ENCODE data around the gene GORASP1. TPM values are rescaled to one million over a fixed set of nuclear protein-coding genes. Genes with fewer than 3 reads are reported as not detected.

GORASP1 gene
- total and polyA plus RNA-seq, 2 experiments from 2014 or later, result 10.3 to 38.3 TPM

DNA sequence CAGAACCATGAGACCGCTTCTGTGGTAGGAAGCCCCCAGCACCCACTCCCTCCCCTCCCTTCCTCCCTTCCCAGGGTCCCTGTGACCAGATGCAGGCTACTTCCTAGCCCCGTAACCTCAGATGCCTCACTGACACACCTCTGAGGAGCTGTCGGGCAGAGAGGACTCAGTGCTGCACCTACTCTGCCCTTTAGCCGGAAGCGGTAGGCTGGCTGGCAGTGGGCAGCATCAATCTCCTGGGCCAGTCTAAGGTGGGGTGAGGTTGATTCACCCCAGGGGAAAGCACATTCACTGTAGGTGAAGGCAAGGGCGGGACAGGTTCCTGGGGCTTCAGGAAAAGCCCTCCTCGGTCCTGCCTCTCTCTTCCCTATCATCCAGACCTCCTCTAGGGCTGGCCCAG, 26.9 kb upstream of the GORASP1 start (continued):
- TF ChIP-seq CREB1 (CRISPR knock-in tag; IDR thresholded peaks at IDR 0.05; ENCODE audit: low read depth) (no peak), STAT1 (IDR thresholded peaks at IDR 0.05; ENCODE audit: unreplicated experiment) (no peak), ZNF331 (CRISPR knock-in tag; IDR thresholded peaks at IDR 0.05; ENCODE audit: low read depth) (no peak), JUNB (IDR thresholded peaks at IDR 0.05; ENCODE audit: unreplicated experiment) (no peak), EZH2 (IDR thresholded peaks at IDR 0.05; ENCODE audit: low read depth, unreplicated experiment) (no peak), NANOG (IDR thresholded peaks at IDR 0.05; ENCODE audit: borderline replicate concordance) (no peak)
- TF ChIP-seq, protein P1, sequence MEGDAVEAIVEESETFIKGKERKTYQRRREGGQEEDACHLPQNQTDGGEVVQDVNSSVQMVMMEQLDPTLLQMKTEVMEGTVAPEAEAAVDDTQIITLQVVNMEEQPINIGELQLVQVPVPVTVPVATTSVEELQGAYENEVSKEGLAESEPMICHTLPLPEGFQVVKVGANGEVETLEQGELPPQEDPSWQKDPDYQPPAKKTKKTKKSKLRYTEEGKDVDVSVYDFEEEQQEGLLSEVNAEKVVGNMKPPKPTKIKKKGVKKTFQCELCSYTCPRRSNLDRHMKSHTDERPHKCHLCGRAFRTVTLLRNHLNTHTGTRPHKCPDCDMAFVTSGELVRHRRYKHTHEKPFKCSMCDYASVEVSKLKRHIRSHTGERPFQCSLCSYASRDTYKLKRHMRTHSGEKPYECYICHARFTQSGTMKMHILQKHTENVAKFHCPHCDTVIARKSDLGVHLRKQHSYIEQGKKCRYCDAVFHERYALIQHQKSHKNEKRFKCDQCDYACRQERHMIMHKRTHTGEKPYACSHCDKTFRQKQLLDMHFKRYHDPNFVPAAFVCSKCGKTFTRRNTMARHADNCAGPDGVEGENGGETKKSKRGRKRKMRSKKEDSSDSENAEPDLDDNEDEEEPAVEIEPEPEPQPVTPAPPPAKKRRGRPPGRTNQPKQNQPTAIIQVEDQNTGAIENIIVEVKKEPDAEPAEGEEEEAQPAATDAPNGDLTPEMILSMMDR (conservative IDR thresholded peaks at IDR 0.05; ENCODE audit: low read depth in 2 of 2), result no peak

DNA sequence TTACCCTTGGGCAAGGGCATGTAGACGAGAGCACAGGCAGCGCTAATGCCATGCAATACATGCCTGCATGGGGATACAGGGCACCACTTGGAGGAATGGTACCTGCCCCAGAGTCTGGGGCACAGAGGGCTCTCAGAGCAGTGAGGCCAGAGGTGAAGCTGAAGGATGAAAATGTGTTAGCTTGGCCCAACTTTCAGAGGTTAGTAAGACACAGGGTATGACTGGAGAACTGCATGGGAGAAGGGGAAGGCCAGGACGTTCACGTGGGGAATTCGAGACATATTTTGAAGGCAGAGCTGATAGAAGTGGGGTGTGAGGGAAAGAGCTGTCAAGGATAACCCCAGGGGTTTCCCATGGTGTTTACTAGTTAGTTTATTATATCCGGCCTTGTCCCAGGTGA, 26.4 kb upstream of the GORASP1 start:
- Histone ChIP-seq H3K27me3 (ENCODE audit: insufficient read depth) (no peaks in the 10 kb centered on the region), H3K27ac (ENCODE audit: low read depth) (no peak overlapping the region), H3K36me3 (ENCODE audit: insufficient read depth) (no peaks in the 10 kb centered on the region), H4K20me1 (replicated peaks; ENCODE audit: insufficient read depth) (no peaks in the 10 kb centered on the region), H3K9me2 (ENCODE audit: insufficient read depth) (no peaks in the 10 kb centered on the region), H3K4me3 (no peak overlapping the region), H3K79me2 (replicated peaks; ENCODE audit: insufficient read depth) (no peaks in the 10 kb centered on the region), H3K4me2 (no peak overlapping the region), H3F3A (replicated peaks; ENCODE audit: low read depth) (no peaks in the 10 kb centered on the region), H2AFZ (no peak overlapping the region), H3K4me1 (ENCODE audit: insufficient read depth) (no peaks in the 10 kb centered on the region)
- H3K9me3 Mint-ChIP-seq, result no peaks in the 10 kb centered on the region
- DNase-seq (ENCODE audit: low spot score), result no peak
- TF ChIP-seq EZH2phosphoT487 (IDR thresholded peaks at IDR 0.05; ENCODE audit: unreplicated experiment) (no peak), CREB1 (CRISPR knock-in tag; IDR thresholded peaks at IDR 0.05; ENCODE audit: low read depth) (no peak), EZH2 (IDR thresholded peaks at IDR 0.05; ENCODE audit: low read depth, unreplicated experiment) (no peak), POLR2AphosphoS5 (IDR thresholded peaks at IDR 0.05; ENCODE audit: low read depth) (no peak), STAT1 (IDR thresholded peaks at IDR 0.05; ENCODE audit: unreplicated experiment) (no peak), ZNF331 (CRISPR knock-in tag; IDR thresholded peaks at IDR 0.05; ENCODE audit: low read depth) (no peak)
- TF ChIP-seq, protein P1 (conservative IDR thresholded peaks at IDR 0.05; ENCODE audit: low read depth in 2 of 2), result no peak
- TF ChIP-seq, protein P2, sequence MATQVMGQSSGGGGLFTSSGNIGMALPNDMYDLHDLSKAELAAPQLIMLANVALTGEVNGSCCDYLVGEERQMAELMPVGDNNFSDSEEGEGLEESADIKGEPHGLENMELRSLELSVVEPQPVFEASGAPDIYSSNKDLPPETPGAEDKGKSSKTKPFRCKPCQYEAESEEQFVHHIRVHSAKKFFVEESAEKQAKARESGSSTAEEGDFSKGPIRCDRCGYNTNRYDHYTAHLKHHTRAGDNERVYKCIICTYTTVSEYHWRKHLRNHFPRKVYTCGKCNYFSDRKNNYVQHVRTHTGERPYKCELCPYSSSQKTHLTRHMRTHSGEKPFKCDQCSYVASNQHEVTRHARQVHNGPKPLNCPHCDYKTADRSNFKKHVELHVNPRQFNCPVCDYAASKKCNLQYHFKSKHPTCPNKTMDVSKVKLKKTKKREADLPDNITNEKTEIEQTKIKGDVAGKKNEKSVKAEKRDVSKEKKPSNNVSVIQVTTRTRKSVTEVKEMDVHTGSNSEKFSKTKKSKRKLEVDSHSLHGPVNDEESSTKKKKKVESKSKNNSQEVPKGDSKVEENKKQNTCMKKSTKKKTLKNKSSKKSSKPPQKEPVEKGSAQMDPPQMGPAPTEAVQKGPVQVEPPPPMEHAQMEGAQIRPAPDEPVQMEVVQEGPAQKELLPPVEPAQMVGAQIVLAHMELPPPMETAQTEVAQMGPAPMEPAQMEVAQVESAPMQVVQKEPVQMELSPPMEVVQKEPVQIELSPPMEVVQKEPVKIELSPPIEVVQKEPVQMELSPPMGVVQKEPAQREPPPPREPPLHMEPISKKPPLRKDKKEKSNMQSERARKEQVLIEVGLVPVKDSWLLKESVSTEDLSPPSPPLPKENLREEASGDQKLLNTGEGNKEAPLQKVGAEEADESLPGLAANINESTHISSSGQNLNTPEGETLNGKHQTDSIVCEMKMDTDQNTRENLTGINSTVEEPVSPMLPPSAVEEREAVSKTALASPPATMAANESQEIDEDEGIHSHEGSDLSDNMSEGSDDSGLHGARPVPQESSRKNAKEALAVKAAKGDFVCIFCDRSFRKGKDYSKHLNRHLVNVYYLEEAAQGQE (IDR thresholded peaks at IDR 0.05; ENCODE audit: unreplicated experiment), result no peak
- H3K36me3 Mint-ChIP-seq (ENCODE audit: low read depth), result no peaks in the 10 kb centered on the region
- no peak overlapping the region for H3K4me3 Mint-ChIP-seq
- H3K27ac Mint-ChIP-seq, result no peak overlapping the region
- ATAC-seq, result no peak
- H3K27me3 Mint-ChIP-seq (ENCODE audit: insufficient read depth, low read depth, poor library complexity), result peaks cover 5% of the 10 kb centered on the region
- H3K4me1 Mint-ChIP-seq, result no peaks in the 10 kb centered on the region; the same call in 2 of the 3 replicates
